Neuronal stem cell (in vitro differentiated cells): ENCODE results near the gene SWAP70.

ENCODE experiments used
- DNase-seq: peaks from one replicate; pipeline ENCODE4 v3.0.0-alpha.2; 2013; ENCODE audit warnings: low spot score
- H2AFZ ChIP-seq: one replicate; pipeline ENCODE4 v1.6.1; 2013; ENCODE audit warnings: mild to moderate bottlenecking, low read length, inconsistent platforms
- H2AK5ac ChIP-seq: 2 replicates; pipeline ENCODE4 v1.6.1; 2013; ENCODE audit warnings: low read depth, mild to moderate bottlenecking, inconsistent platforms, low read length, moderate library complexity, mixed read lengths
- H2BK120ac ChIP-seq: 2 replicates; pipeline ENCODE4 v1.6.1; 2013; ENCODE audit warnings: low read depth, mild to moderate bottlenecking, inconsistent platforms, low read length, moderate library complexity, mixed read lengths
- H2BK12ac ChIP-seq: one replicate; pipeline ENCODE4 v1.6.1; 2013; ENCODE audit warnings: low read length, inconsistent platforms
- H2BK15ac ChIP-seq: 2 replicates; pipeline ENCODE4 v1.6.1; 2013; ENCODE audit warnings: mild to moderate bottlenecking, low read length, inconsistent platforms, mixed read lengths
- H2BK5ac ChIP-seq: one replicate; pipeline ENCODE4 v1.6.1; 2013; ENCODE audit warnings: inconsistent platforms, mild to moderate bottlenecking, low read length, moderate library complexity
- H3K14ac ChIP-seq: one replicate; pipeline ENCODE4 v1.6.1; 2013; ENCODE audit warnings: low read length, inconsistent platforms
- H3K18ac ChIP-seq: 2 replicates; pipeline ENCODE4 v1.6.1; 2013; ENCODE audit warnings: low read length, inconsistent platforms
- H3K23ac ChIP-seq: 2 replicates; pipeline ENCODE4 v1.6.1; 2013; ENCODE audit warnings: low read depth, mild to moderate bottlenecking, mixed read lengths, low read length, inconsistent platforms; ENCODE audit not compliant: poor library complexity
- H3K27ac ChIP-seq: replicated peaks from 3 replicates; pipeline ENCODE4 v1.5.1; 2013; ENCODE audit warnings: low read length, inconsistent platforms
- H3K27me3 ChIP-seq, 3 experiments: 2 replicates each; pipeline ENCODE4 v1.6.1; 2013; ENCODE audit warnings: low read length in 3 of 3, mild to moderate bottlenecking in 2 of 3, inconsistent platforms in 1 of 3, low read depth in 1 of 3, mixed read lengths in 1 of 3, moderate library complexity in 1 of 3; ENCODE audit not compliant: control insufficient read depth in 3 of 3, insufficient read depth in 3 of 3
- H3K36me3 ChIP-seq, 2 donors: replicated peaks in 1 of 2; 2 replicates each; pipeline ENCODE4 v1.6.1; 2013; ENCODE audit warnings: low read length in 2 of 2; ENCODE audit not compliant: control insufficient read depth in 2 of 2, insufficient read depth in 2 of 2
- H3K4ac ChIP-seq: 2 replicates; pipeline ENCODE4 v1.6.1; 2013; ENCODE audit warnings: inconsistent platforms, mild to moderate bottlenecking, low read length, moderate library complexity
- H3K4me1 ChIP-seq, 2 donors: 1 replicate in 1 of 2; 2 replicates in 1 of 2; pipeline ENCODE4 v1.6.1; 2013; ENCODE audit warnings: low read length in 2 of 2, low read depth in 1 of 2; ENCODE audit not compliant: control insufficient read depth in 2 of 2, insufficient read depth in 1 of 2
- H3K4me2 ChIP-seq: one replicate; pipeline ENCODE4 v1.6.1; 2013; ENCODE audit warnings: mild to moderate bottlenecking, low read length, inconsistent platforms; ENCODE audit not compliant: insufficient read depth, poor library complexity, severe bottlenecking
- H3K4me3 ChIP-seq, 2 donors: 2 replicates each; pipeline ENCODE4 v1.5.1; 2013; ENCODE audit warnings: low read length in 2 of 2, mild to moderate bottlenecking in 2 of 2, inconsistent platforms in 1 of 2, moderate library complexity in 1 of 2
- H3K79me1 ChIP-seq: one replicate; pipeline ENCODE4 v1.6.1; 2013; ENCODE audit warnings: low read depth, mild to moderate bottlenecking, inconsistent platforms, low read length, moderate library complexity
- H3K9ac ChIP-seq: one replicate; pipeline ENCODE4 v1.6.1; 2013; ENCODE audit warnings: mild to moderate bottlenecking, low read depth, low read length, inconsistent platforms; ENCODE audit not compliant: poor library complexity
- H3K9me3 ChIP-seq, 2 donors: replicated peaks in 1 of 2; 2 replicates each; pipeline versions ENCODE3 to v1.6.1; 2013; ENCODE audit warnings: low read length in 2 of 2, mild to moderate bottlenecking in 2 of 2, inconsistent platforms in 1 of 2, low read depth in 1 of 2, mixed read lengths in 1 of 2, moderate library complexity in 1 of 2; ENCODE audit not compliant: control insufficient read depth in 2 of 2, insufficient read depth in 1 of 2
- H4K8ac ChIP-seq: one replicate; pipeline ENCODE4 v1.6.1; 2013; ENCODE audit warnings: low read depth, mild to moderate bottlenecking, inconsistent platforms, low read length, moderate library complexity
- H4K91ac ChIP-seq: one replicate; pipeline ENCODE4 v1.6.1; 2013; ENCODE audit warnings: low read length, low read depth, mild to moderate bottlenecking, inconsistent platforms; ENCODE audit not compliant: poor library complexity
- WGBS, 2 donors: extraction: QIAGEN DNeasy Blood & Tissue Kit; methylation state at CpG; one replicate each; pipeline ENCODE4 v1.1.7; 2013; ENCODE audit warnings: missing lambda C conversion rate in 2 of 2, mixed read lengths in 1 of 2; ENCODE audit not compliant: insufficient read length in 2 of 2, insufficient replicate concordance in 1 of 2; ENCODE audit errors: extremely low coverage in 2 of 2; 5-methylcytosine and 5-hydroxymethylcytosine counted together

The SWAP70 gene

DNA sequence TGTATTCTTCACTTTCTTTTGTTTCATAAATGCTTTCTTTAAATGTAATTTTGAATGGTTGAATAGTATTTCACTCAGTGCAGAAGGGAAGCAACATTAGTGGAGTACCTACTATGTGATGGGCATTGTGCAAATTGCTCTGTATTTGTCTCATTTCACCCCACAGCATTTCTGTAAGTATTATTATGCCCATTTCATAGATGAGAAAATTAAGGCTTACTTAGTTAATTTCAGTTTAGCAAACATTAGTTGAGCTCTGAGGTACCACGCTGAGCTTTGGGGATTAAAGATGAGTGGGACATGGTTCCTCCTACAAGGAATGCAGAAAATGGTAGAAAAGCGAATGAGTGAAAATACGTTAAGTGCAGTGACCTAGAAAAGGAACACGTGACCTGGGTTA is 58.1 kb downstream of the SWAP70 start:
- Histone ChIP-seq H3K4ac (no peak overlapping the region), H3K23ac (no peak overlapping the region), H2BK15ac (no peak overlapping the region), H3K9ac (no peak overlapping the region), H2AK5ac (no peak overlapping the region), H2BK12ac (no peak overlapping the region), H4K91ac (no peak overlapping the region), H4K8ac (no peak overlapping the region), H3K14ac (no peak overlapping the region), H3K4me3 (no peak overlapping the region), H3K4me2 (no peak overlapping the region), H2AFZ (no peak overlapping the region), H3K27me3 (no peaks in the 10 kb centered on the region), H3K27ac (no peak overlapping the region), H3K4me1 (peaks cover 0 to 6% of the 10 kb centered on the region in 2 donors), H2BK120ac (no peak overlapping the region), H3K79me1 (no peaks in the 10 kb centered on the region), H3K9me3 (peaks cover 0 to 2% of the 10 kb centered on the region in 2 donors), H2BK5ac (no peak overlapping the region), H3K18ac (no peak overlapping the region), H3K36me3 (peaks cover 0 to 3% of the 10 kb centered on the region in 2 donors)
- no peak for DNase-seq
- no CpG with 5 or more reads among the region's 4 CpGs for WGBS, 2 donors

GRCh38 chr11:9722893-9723292 is 59.0 kb downstream of the SWAP70 start:
- no peak for DNase-seq
- no peak overlapping the region for H2AFZ ChIP-seq
- H3K27me3 ChIP-seq: no peaks in the 10 kb centered on the region
- no peak overlapping the region for H3K9ac ChIP-seq
- H2BK5ac ChIP-seq: no peak overlapping the region
- no CpG with 5 or more reads among the region's 2 CpGs for WGBS, 2 donors
- no peak overlapping the region for H3K4me2 ChIP-seq
- no peak overlapping the region for H2BK12ac ChIP-seq
- H3K14ac ChIP-seq: no peak overlapping the region
- no peak overlapping the region for H3K4ac ChIP-seq
- H3K4me3 ChIP-seq: no peak overlapping the region
- no peak overlapping the region for H4K91ac ChIP-seq
- no peaks in the 10 kb centered on the region for H3K79me1 ChIP-seq
- peaks cover 0 to 4% of the 10 kb centered on the region in 2 donors for H3K4me1 ChIP-seq
- no peak overlapping the region for H2BK120ac ChIP-seq
- H2BK15ac ChIP-seq: no peak overlapping the region
- H3K18ac ChIP-seq: no peak overlapping the region
- peaks cover 0 to 4% of the 10 kb centered on the region in 2 donors for H3K36me3 ChIP-seq
- H4K8ac ChIP-seq: no peak overlapping the region
- H3K27ac ChIP-seq: no peak overlapping the region
- H2AK5ac ChIP-seq: no peak overlapping the region
- no peak overlapping the region for H3K23ac ChIP-seq
- peaks cover 0 to 2% of the 10 kb centered on the region in 2 donors for H3K9me3 ChIP-seq

DNA sequence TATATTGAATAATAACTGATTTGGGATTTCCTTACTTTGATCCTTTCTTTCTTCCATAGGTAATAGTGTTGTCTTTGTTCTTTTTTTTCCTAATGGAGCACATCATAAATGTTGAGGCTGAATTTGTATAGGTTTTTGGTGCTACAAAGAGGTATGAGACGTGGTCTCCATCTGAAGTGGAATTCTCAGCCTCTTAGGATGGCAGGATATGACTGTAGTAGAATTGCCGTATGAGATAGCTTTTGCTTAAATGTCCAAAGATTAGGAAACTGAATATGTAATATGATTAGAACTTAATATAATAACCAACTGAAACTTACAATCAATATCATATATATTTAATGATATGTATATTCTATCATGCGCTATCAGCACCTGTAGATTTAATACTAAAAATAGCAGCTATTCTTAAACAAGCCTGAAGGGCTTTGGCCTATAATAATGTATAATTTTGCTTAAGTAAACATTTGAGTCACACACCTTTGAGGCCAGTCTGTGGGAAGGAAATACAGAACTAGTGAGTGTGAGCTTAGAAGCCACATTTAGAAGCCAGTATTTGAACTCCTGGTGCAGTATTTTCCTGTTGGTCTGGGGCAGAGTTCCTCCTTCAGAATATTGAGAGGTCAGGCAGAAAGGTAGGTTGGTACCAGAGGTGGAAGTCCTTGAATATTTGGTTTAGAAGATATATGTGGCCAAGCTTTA is 62.6 kb downstream of the SWAP70 start:
- Histone ChIP-seq H3K9me3 (no peaks in the 10 kb centered on the region), H2BK5ac (no peak overlapping the region), H3K4ac (no peak overlapping the region), H2AFZ (no peak overlapping the region), H3K14ac (no peak overlapping the region), H3K4me2 (no peak overlapping the region), H3K27me3 (no peaks in the 10 kb centered on the region), H3K18ac (no peak overlapping the region), H3K4me1 (peaks cover 0 to 4% of the 10 kb centered on the region in 2 donors), H2BK120ac (no peak overlapping the region), H3K9ac (no peak overlapping the region), H3K36me3 (peaks cover 4 to 14% of the 10 kb centered on the region in 2 donors), H3K4me3 (no peak overlapping the region), H4K91ac (no peak overlapping the region), H2BK15ac (no peak overlapping the region), H3K23ac (no peak overlapping the region), H3K79me1 (no peaks in the 10 kb centered on the region), H2BK12ac (no peak overlapping the region), H3K27ac (no peak overlapping the region), H4K8ac (no peak overlapping the region), H2AK5ac (no peak overlapping the region)
- DNase-seq: no peak
- no CpG with 5 or more reads among the region's 3 CpGs for WGBS, 2 donors

DNA sequence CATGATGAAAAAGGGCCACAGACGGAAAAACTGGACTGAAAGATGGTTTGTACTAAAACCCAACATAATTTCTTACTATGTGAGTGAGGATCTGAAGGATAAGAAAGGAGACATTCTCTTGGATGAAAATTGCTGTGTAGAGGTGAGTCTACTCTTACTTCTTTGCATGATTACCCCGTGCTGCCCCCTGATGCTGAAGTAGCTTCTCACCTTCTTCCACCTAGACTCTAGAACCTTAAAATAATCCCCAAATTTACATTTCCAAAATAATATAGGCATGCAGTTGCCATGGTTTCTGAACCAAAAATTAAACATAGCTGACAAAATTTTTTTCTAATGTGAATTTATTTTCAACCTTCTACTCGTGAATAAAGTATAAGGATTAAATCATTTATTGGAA is 64.2 kb downstream of the SWAP70 start:
- Histone ChIP-seq H3K14ac (no peak overlapping the region), H3K4ac (no peak overlapping the region), H3K23ac (no peak overlapping the region), H3K4me1 (peaks cover 0 to 2% of the 10 kb centered on the region in 2 donors), H2BK120ac (no peak overlapping the region), H3K79me1 (no peaks in the 10 kb centered on the region), H3K9me3 (no peaks in the 10 kb centered on the region), H2AFZ (no peak overlapping the region), H3K36me3 (peaks cover 6 to 21% of the 10 kb centered on the region in 2 donors), H3K18ac (no peak overlapping the region), H2AK5ac (no peak overlapping the region), H2BK12ac (no peak overlapping the region), H3K4me2 (no peak overlapping the region), H3K9ac (no peak overlapping the region), H3K4me3 (no peak overlapping the region), H2BK5ac (no peak overlapping the region), H3K27me3 (no peaks in the 10 kb centered on the region), H4K8ac (no peak overlapping the region), H2BK15ac (no peak overlapping the region), H4K91ac (no peak overlapping the region), H3K27ac (no peak overlapping the region)
- DNase-seq: no peak
- no CpG with 5 or more reads among the region's 3 CpGs for WGBS, 2 donors
